GM08714 (cell line): ENCODE results near the gene HERPUD1.
"Not testable (repeated sequence)": the region's sequence is repeated elsewhere in the genome, so short reads cannot be mapped to it uniquely, and the experiment has no call there.

Experiments used
- H3K4me3 ChIP-seq: fragments of 200-500 bp; sonication (Bioruptor generic); 2 replicates; pipeline ENCODE4 v1.5.1; 2014; ENCODE audit warnings: mild to moderate bottlenecking, low read length, inconsistent platforms
- ZNF274 ChIP-seq: IDR thresholded peaks from 2 replicates; pipeline ENCODE4 v1.6.1; 2012; ENCODE audit warnings: mild to moderate bottlenecking, low read depth, low read length

The HERPUD1 gene

DNA sequence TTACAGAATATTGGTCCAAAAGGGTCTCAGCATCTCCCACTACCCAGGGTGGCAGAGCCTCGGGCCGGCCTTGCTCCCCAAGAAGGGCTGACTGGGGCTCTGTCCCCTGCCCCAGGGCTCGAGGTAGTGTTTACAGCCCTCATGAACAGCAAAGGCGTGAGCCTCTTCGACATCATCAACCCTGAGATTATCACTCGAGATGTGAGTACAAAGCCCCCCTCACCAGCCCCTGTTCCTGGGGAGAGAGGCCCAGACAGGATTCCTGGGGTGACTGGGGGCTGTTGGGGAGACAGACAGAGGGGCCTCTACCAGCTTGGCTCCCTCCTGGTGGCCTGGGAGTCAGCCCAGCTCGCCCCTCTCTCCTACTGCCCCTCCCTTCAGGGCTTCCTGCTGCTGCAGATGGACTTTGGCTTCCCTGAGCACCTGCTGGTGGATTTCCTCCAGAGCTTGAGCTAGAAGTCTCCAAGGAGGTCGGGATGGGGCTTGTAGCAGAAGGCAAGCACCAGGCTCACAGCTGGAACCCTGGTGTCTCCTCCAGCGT, 51.3 kb downstream of the HERPUD1 start:
- no peak for TF ChIP-seq ZNF274
- H3K4me3 ChIP-seq: no peak overlapping the region

DNA sequence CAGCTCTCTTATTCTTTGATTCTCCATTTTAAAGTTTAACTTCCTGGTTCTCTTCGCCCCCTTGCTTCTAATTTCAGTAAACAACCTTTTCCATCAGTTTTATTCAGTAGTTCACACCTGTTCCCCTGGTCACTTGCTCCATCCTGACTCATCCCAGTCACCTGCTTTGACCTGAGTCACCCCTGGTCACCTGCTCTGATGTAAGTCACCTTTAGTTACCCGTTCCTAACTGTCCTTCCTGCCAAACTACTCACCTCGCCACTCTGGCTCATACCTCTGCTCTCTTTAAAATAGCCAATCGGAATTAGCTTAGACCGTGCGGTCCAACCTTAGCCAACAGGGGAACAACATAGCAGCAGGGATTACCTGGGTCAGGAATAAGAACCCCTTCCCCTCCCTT, 52.7 kb downstream of the HERPUD1 start:
- H3K4me3 ChIP-seq: no peak overlapping the region
- TF ChIP-seq ZNF274: no peak

- no peak overlapping the region for H3K4me3 ChIP-seq
- no peak for TF ChIP-seq ZNF274
Measured at GRCh38 chr16:56985288-56985961, 53.5 kb downstream of the HERPUD1 start.

DNA sequence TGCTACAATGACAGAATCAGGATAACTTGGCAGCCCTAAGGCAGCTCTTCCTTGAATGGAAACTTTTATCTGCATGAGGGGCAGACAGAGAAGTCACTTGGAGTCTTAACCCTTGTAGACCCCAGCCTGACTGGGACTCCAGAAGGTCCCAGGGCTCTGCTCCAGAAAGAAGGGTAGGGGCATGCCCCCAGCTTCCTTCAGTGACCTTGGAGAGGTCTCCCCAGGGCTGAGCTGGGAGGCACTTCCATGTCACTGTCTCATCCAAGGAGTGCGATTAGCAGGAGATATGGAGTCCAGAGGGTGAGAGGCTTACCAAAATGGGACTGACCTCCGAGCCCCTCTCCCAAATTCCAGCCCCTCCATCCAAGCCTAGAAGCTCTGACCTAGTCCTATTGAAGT, 54.0 kb downstream of the HERPUD1 start:
- no peak overlapping the region for H3K4me3 ChIP-seq
- no peak for TF ChIP-seq ZNF274

- no peak for TF ChIP-seq ZNF274
Measured at GRCh38 chr16:56986361-56986760, 54.4 kb downstream of the HERPUD1 start.

GRCh38 chr16:56986908-56987307, 55.0 kb downstream of the HERPUD1 start:
- not testable (repeated sequence) for H3K4me3 ChIP-seq

More at GRCh38 chr16:56986361-56986760, 54.4 kb downstream of the HERPUD1 start:
- H3K4me3 ChIP-seq: no peak overlapping the region

DNA sequence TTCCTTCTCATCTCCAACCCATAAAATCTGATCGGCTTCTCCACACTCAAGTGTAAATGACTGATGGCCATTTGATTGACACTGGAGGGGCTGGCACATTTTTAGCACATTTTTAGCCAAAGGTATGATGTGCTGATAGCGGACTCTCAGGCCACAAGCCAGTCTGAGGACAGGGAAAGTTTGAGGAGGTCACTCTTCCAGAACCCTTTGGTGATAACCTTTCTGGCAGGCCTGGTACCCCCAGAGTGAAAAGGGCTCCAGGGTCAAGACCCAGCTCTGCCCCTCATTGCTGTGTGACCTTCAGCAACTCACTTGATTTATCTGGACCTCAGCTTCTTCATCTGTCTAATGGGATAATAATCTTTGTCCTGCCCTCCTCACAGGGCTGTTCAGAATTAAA, 55.8 kb downstream of the HERPUD1 start:
- peak overlapping the region; percentile 91; the same call in 1 of the 2 replicates for H3K4me3 ChIP-seq

DNA sequence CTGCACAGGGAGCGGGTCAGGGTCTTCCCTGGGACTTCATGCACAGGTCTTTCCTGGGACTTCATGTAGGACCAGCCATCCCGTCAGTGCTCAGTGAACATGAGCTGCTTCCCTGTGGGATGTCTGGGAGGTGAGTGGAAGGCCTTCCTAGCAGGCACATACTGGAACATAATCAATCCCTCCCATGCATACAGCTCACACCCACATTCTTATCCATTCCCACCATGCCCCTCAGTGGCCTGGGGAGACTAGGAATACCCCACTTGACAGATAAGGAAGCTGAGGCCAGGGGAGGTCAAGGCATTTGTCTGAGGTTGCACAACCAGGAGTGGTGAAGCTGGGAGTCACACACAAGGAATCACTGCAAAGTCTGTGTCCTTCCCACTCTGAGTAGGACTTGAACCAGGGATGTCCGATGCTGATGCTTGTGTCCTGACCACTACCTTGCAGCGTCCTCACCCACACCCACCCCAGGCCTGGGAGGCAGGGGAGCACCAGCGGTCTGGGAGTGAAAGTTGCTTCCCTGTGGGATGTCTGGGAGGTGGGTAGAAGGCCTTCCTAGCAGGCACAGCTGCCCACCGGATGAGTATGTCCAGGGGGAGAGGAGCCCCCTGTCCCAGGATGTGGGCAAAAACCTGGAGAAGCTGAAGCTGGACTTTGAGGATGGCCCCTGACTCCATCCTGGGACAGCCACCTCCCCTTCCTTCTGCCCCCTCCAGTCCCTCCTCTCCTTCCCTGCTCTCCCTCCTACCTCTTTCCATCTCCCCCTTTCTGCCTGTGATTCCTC, 56.4 kb downstream of the HERPUD1 start:
- H3K4me3 ChIP-seq: peak overlapping the region; percentile 91
- no peak for TF ChIP-seq ZNF274

More for the DNA sequence above, 55.8 kb downstream of the HERPUD1 start:
- no peak for TF ChIP-seq ZNF274

DNA sequence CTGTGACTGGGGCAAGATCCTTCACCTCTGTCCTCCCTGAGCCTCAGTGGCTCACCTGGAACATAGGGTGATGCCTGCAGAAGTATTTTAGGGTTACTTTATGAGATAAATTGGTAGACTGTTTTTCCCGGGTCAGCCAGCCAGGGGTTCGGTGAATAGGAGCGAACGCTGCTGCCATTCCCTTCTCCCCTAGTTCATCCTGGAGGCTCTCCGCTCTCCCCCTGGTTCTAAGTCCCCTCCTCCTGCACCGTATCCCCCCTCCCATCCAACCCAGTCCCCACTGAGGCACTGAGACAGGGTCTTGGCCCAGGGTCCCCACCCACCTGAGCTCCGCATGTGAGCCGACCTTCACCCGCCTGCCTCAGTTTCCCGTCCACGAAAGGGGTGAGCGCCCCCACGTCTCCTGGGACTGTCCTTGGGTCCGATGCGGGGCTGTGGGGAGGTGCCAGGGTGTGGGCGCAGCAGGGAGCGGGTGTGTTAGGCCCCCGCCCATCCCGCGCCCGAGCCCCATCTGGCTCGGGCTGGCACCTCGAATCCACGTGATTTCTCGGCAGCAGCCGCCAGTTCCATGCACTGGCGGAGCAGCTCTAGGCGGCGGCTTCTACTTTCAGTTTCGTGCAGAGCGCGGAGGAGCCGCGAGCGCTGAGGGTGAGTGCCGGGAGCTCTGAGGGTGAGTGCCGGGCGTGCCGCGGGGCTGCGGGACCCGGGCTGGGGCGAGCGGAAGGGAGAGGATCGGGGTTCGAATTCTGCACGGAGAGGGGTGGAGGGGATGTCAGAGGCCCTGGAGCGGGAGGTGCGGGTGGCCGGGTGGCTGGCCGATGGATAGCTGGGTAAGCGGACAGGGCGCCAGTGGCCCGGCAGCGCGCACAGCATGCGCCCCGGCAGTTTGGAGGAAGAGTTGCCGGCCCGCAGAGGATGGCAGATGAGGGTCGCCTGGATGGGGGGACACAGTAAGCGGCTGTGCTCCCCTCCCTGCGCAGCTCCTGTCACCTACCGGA, 57.3 kb downstream of the HERPUD1 start, which contains the start of gene NLRC5:
NLRC5 (plus strand) TSS at position 610 of the 998 bp plus-strand sequence. CDS start 31,156 bp downstream, outside the sequence.
- TF ChIP-seq ZNF274: no peak
- peak within 1 kb of the TSS; percentile 91 for H3K4me3 ChIP-seq

DNA sequence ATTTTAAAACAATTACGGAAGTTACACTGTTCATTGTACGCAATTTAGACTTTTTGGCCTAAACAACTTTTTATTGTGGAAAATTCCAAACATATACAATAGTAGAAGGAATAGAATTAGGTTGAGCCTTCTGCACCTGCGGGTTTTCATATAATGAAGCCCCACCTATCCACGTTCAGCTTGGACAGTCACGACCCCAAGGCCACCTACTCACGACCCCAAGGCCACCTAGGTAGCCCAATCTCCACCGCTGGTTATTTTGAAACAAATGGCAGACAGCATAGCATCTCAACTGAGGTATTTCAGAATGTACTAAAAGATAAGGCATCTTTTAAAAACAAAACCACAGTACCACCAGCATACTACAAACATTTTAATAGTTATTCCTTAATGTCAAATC, 58.0 kb downstream of the HERPUD1 start:
- peak overlapping the region; percentile 91 for H3K4me3 ChIP-seq
- TF ChIP-seq ZNF274: no peak

DNA sequence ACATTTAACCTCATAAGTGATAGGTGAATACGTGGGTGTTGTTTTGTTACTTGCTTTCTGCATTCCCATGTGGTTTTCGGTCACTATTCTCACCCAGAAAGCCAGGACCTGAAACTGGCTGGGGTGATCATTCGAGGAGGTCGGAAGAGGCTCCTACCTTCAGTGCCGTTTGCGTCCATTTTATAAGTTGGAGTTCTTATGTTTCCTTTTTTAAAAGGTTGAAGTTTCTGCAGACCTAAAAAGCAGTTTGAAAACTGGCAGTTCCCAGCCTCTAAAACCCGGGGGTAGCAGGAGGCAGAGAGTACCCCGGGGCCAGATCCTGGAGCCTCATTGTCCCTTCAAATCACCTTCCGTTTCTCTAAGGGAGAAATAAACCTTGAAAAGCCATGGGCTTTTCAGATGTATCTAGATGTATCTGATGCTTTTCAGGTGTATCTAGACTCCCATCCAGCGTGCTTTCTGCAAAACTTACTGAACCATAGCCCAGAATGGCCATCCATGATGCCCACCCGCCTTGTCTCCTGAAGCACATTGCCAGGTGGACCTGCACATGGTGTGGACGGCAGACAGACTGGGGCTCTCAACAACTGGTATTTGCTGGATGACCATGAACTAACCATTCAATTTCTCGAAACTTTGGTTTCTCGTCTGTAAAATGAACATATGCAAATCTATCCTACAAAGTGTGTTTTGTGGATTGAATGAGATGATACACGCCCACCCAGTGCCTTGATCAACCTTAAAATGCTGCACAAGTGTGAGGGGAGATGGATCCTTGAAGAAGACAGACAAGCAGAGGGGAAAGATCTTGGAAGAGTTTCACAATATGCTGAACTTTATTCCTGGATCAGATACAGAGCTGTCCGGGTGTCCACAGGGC, 58.7 kb downstream of the HERPUD1 start:
- no peak for TF ChIP-seq ZNF274
- H3K4me3 ChIP-seq: peak overlapping the region; percentile 91

DNA sequence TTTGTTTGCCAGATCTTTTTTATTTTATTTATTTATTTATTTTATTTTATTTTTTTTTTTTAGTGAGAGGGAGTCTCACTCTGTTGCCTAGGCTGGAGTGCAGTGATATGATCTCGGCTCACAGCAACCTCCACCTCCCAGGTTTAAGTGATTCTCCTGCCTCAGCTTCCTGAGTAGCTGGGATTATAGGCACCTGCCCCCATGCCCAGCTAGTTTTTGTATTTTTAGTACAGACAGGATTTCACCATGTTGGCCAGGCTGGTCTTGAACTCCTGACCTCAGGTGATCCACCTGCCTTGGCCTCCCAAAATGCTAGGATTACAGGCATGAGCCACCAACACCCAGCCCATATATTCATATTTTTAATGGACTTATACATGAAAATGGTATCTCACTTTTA, 60.5 kb downstream of the HERPUD1 start:
- H3K4me3 ChIP-seq: not testable (repeated sequence)

DNA sequence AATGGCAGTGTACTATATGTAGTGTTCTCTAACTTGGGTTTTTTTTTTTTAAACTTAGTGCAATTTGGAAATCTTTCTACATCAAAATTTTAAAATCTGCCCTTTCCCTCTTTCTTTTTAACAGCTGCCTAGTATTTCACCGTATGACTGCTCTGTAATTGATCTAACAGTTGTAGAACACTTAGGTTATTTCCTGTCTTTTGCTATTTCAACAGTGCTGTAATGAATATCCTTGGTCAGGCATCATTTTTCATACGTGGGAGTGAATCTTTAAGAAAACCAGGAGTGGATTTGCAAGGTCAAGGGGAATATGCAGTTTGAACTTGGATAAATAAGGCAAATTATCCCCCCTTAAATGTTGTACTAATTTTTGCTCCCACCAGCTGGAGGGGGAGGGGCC, 61.3 kb downstream of the HERPUD1 start:
- TF ChIP-seq ZNF274: no peak
- H3K4me3 ChIP-seq: no peak overlapping the region

DNA sequence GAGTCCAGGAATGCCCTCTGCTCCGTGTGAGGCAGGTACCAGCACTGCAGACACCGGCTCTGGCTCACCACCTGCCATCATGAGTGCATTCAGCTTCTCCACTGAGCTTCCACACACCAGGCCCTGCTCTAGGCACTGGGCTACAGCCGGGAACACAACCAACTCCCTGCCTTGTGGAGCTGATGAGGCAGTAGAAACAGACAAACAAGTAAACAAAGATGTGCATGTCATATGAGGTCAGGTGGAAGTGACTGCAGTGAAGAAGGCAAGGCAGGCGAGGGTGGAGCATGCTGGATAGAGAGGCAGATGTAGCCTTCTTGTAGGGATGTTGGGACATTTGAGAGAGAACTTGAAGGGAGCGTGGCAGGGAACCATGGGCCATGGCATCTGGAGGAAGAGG, 62.4 kb downstream of the HERPUD1 start:
- no peak for TF ChIP-seq ZNF274

More for the DNA sequence above, 62.4 kb downstream of the HERPUD1 start:
- H3K4me3 ChIP-seq: no peak overlapping the region
